ENCODE results near the gene FAM193B.

FAM193B gene

GRCh38 chr5:177512736-177513380 is 41.5 kb downstream of the FAM193B start:
- DNase-seq, result no peak

- no peak for DNase-seq
Observed at GRCh38 chr5:177511796-177512675, 42.3 kb downstream of the FAM193B start.

GRCh38 chr5:177511181-177511580 is 43.2 kb downstream of the FAM193B start:
- DNase-seq, result no peak

- no peak for DNase-seq
Observed at GRCh38 chr5:177510567-177511053, 43.8 kb downstream of the FAM193B start.

- no peak for DNase-seq
Observed at GRCh38 chr5:177509991-177510566, 44.3 kb downstream of the FAM193B start.

GRCh38 chr5:177509381-177509951 is 44.9 kb downstream of the FAM193B start, which contains the start of gene DOK3:
Gene DOK3, minus strand, starts transcription at chr5:177509826. Its CDS starts 286 bp downstream, at chr5:177509540.
- no peak for DNase-seq

- DNase-seq, result no peak
Observed at GRCh38 chr5:177508837-177509236, 45.5 kb downstream of the FAM193B start.

GRCh38 chr5:177508221-177508611 is 46.1 kb downstream of the FAM193B start:
- no peak for DNase-seq

- DNase-seq, result no peak
Observed at GRCh38 chr5:177507596-177508220, 46.7 kb downstream of the FAM193B start.

GRCh38 chr5:177507165-177507564 is 47.2 kb downstream of the FAM193B start:
- no peak for DNase-seq

- DNase-seq, result no peak
Observed at GRCh38 chr5:177505075-177505474, 49.3 kb downstream of the FAM193B start.

GRCh38 chr5:177504086-177505056 is 50.0 kb downstream of the FAM193B start:
- no peak for DNase-seq

GRCh38 chr5:177503351-177504085 is 50.8 kb downstream of the FAM193B start:
- DNase-seq, result no peak

GRCh38 chr5:177502886-177503285 is 51.5 kb downstream of the FAM193B start:
- DNase-seq, result no peak

GRCh38 chr5:177501874-177502678 is 52.3 kb downstream of the FAM193B start:
- no peak for DNase-seq

GRCh38 chr5:177500685-177501522 is 53.5 kb downstream of the FAM193B start:
- peak; percentile 54 for DNase-seq

- no peak for DNase-seq
Observed at GRCh38 chr5:177499842-177500241, 54.5 kb downstream of the FAM193B start.

- no peak for DNase-seq
Observed at GRCh38 chr5:177498013-177498787, 56.2 kb downstream of the FAM193B start.

Data from amniotic stem cell (primary cell).